HG03159 (cell line): ENCODE results near the gene ADARB2.

Experiments
- ATAC-seq: cut with Tn5 transposase; IDR thresholded peaks from one replicate; pipeline ENCODE4 v1.9.1; 2021; ENCODE audit warnings: mild to moderate bottlenecking, moderate library complexity; ENCODE audit not compliant: unreplicated experiment

ADARB2 gene

DNA sequence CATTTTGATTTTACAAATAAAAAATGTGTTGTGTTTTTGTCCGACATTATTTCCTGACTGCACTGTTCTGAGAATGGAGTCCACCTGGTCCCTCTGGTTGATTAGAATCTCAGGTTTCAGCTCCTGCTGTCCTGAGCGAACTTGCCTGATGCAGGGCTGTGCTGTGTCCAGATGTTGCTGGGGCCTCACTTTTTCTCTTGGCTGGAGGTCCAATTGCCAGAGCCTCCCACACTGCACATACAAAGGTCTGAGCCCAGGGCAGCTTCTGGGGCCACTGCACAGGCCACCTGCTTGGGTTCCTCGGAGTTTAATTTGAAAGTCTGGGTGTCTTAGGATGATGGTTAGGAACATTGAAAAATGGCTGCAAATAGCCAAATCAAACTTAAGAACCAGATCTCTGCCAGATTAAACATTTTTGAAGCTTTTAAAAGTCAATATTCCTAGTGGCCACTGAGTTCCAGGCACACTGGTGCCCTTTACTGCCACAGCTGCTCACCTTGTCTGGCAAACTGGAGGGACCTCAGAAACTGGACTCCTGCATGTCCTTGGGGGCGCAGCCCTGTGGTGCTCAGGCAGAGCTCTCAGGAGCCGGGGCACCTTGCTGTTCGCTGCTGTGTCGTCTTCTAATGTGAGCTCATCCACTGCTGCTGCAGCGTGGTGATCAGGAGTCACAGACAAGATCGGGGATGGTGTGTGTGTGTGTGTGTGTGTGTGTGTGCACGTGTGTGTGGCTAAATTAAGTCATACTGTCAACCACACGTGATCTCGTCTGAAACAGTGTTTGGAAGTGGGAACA lies 606.1 kb downstream of the ADARB2 start:
- no peak for ATAC-seq

DNA sequence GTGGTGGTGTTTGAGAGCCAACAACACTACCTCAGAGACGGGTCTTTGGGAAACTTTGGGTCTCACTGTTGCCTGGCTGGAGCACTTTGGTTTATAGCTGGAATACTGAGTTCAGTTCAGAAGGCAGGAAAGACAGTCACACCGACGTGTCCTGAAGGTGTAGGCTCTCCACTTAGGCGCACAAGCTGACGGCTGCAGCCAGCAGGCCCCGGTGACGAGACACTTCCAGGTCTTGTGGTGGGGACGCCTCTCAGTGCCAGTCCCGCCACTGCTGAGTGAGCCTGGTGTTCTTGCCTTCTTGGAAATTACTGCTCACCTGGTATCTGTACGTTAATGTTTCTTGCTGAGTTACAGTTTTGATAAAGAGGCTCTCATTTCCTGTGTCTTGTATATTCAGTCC lies 607.1 kb downstream of the ADARB2 start:
- ATAC-seq, result no peak

GRCh38 chr10:1128649-1129048 lies 608.7 kb downstream of the ADARB2 start:
- ATAC-seq, result no peak

GRCh38 chr10:1128115-1128514 lies 609.2 kb downstream of the ADARB2 start:
- no peak for ATAC-seq

DNA sequence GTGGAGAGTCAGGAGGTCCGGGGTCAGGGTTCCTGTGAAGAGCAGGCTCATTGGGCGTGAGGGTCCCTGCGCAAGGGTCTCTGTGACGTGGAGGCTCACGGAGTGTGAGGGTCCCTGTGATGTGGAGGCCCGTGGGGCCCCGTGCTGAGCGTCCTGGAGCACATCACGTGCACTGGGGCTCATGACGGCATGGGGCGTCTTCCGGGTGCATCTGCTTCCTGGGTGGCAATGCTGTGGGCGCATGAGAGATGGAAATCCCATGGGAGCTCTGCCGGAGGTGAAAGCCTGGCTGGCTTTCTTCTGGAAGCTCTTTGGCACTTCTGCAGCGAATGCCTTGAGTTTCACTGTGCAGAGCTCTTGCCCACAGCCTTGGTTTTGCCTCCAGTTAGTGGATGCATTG lies 609.7 kb downstream of the ADARB2 start:
- ATAC-seq, result no peak
